ENCODE measurements around the gene ADH4.
A peak's percentile ranks its signal among the peaks of the same experiment; 100 is the strongest.
"Not testable (repeated sequence)": the region's sequence is repeated elsewhere in the genome, so short reads cannot be mapped to it uniquely, and the experiment has no call there.

ADH4 gene

DNA sequence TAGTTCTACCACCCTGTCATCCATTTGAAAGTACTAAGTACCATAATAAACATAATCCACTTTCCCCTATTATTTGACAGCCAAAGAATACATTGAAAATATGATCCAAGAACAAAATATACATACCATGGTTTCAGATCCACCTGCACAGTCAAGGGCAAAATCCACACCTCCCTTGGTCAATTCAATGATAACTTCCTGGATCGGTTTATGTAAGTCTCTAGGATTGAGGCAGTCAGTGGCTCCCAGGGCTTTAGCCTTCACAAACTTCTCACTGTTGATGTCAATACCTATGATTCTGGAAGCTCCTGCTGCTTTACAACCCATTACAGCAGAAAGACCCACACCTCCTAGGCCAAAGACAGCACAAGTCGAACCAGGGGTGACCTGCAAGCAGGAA, 12.7 kb downstream of the ADH4 start:
- DNase-seq = no peak

DNA sequence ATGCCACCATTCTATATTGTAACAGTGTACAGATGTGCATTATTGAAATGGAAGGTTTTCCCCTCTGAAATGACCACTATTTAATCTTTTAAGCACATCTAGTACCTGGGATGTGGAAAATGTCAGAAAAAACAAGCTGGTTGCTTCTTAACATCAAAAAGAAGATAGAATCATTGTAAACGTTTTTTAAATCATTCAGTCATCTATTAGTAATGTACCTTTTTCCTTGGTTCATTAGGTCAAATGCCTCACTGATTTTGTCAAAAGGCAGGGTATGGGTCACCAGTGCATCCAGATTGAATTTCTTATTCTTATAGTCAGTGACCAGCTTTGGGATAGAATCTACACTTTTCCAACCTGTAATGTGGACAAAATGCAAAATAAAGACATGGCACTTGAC, 17.7 kb downstream of the ADH4 start:
- DNase-seq = no peak

GRCh38 chr4:99121008-99121407, 23.1 kb downstream of the ADH4 start:
- DNase-seq = no peak

- DNase-seq = no peak
These were observed 23.6 kb downstream of the ADH4 start for GRCh38 chr4:99120501-99120900.

- DNase-seq = no peak
These were observed 26.0 kb downstream of the ADH4 start for GRCh38 chr4:99117876-99118693.

GRCh38 chr4:99117122-99117841, 26.8 kb downstream of the ADH4 start:
- not testable (repeated sequence) for DNase-seq

GRCh38 chr4:99109286-99109685, 34.8 kb downstream of the ADH4 start:
- not testable (repeated sequence) for DNase-seq

DNA sequence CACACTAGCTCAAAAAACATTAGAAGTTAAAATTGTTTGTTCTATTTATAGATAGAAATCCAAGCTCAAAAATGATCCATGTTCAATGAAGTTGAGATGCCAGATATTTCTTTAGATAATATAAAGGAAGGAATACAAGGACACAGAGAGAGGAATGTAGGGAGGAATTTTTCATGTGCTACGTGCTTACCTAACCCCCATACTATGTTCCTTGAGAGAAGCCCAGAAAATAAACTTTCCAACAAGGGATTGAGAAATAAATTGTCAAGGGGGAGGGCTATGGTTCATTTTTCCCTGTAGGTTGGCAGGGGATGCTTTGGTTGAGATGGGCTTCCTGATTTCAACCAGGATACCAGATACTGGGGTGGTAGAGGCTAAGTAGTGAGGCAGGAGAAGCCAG, 39.9 kb downstream of the ADH4 start:
- no peak for DNase-seq

GRCh38 chr4:99103166-99103565, 40.9 kb downstream of the ADH4 start:
- DNase-seq = no peak

DNA sequence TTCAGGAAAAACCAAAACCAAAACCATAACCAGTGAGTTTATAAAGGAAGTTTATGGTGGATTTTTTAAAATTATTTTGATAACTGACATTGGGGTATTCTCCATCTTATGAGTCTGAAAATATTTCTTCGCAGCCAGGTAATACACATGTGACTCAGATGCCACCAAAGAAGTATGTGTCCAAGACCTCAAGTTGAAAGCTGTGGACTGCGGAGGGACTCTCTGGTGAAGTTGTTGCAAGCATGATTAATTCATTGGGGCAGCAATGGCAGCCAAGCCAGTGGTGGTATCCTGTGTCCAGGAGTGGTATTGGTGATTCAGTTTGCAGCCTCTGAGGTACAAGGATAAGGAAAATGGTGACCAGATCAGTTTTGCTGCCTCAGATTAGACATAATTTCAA, 41.5 kb downstream of the ADH4 start:
- DNase-seq = no peak

DNA sequence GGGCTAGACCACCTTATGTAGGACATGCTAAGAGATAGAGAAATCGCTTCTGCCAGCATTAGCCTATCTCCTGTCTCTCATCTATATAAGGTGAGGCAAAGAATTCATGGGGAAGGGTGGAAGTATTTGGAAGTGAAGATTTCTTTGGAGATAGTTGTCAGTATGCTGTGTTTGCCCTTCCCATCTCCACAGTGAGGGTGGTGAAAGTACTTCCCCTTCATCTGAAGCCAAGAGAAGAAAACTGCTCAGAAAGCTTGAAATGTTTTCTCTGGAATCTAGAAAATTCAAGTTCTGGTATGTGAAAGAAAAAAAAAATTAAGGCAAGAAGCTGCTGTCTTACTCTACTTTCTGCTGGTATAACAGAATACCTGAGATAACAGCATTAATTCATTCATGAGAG, 43.2 kb downstream of the ADH4 start:
- no peak for DNase-seq

DNA sequence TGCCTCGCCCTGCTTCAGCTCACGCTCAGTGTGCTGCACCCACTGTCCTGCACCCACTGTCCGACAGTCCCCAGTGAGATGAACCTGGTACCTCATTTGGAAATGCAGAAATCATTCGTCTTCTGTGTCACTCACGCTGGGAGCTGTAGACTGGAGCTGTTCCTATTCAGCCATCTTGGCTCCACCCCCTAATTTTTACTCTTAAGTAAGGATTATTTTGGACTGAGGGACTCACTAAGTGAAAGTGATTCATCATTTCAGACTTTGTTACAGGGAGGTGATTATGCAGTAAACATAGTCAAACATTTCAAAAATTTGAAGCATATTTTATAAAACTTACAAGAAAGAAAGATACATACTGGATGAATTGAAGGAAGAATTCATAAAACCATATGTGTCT, 44.3 kb downstream of the ADH4 start:
- not testable (repeated sequence) for DNase-seq

DNA sequence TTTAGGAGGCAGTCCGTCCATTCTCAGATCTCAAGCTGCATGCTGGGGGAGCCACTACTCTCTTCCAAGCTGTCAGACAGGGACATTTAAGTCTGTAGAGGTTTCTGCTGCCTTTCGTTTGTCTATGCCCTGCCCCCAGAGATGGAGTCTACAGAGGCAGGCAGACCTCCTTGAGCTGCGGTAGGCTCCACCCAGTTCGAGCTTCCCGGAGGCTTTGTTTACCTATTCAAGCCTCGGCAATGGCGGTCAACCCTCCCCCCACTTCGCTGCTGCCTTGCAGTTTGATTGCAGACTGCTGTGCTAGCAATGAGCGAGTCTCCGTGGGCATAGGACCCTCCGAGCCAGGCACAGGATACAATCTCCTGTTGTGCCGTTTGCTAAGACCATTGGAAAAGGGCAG, 44.8 kb downstream of the ADH4 start:
- no peak for DNase-seq

DNA sequence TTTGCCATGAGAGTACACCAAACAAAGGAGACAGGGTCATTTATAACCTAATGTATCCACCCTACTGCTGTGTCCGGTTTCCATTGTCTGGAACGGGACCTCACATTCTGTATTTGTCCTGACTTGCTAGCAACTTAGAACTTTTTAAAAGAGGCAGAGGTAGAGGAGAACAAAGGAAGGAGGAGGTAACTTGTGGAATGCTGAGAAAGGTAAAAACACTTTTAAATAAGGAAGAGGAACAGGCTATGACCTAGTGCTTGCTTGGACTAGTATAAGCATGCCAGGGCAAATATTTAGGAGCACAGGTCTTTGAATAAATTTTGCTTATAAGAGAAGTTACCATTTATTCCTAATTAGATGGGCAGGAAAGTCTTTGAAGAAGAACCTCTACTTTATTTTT, 52.3 kb downstream of the ADH4 start:
- DNase-seq = not testable (repeated sequence)

- DNase-seq = no peak
These were observed 52.9 kb downstream of the ADH4 start for GRCh38 chr4:99091216-99091575.

GRCh38 chr4:99090481-99091215, 53.4 kb downstream of the ADH4 start:
- no peak for DNase-seq

- peak; percentile 84 to 95 (median 90) for DNase-seq
These were observed 55.4 kb downstream of the ADH4 start, which contains the start of gene ADH5 for GRCh38 chr4:99088481-99089365. TSS of gene ADH5 (minus strand) at chr4:99088788. CDS start at chr4:99088700, 88 bp downstream.

DNA sequence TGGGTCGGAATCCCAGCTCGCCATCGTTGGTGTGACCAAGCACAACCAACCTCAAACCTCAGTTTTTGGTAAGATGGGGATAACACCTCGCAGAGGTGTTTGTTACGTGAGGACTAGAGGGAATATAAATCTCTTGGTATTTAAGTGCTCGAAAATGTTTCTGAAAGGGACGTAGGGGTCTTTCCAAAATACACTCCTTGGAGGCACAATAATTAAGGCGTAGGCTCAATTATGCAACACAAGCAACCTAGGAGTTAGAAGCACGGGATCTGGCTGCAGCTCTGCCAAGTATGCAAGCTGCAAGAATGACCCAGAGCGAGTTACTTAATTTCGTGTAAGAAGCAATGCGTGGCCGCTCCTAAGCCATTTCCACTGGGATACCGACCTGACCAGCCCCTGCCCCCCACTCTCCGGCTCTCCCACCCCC, 56.1 kb downstream of the ADH4 start:
- peak in 1 of 4 experiments; percentile 17 for DNase-seq

- DNase-seq = no peak
These were observed 59.5 kb downstream of the ADH4 start for GRCh38 chr4:99084595-99084994.

- no peak for DNase-seq
These were observed 61.9 kb downstream of the ADH4 start for GRCh38 chr4:99082192-99082591.

DNA sequence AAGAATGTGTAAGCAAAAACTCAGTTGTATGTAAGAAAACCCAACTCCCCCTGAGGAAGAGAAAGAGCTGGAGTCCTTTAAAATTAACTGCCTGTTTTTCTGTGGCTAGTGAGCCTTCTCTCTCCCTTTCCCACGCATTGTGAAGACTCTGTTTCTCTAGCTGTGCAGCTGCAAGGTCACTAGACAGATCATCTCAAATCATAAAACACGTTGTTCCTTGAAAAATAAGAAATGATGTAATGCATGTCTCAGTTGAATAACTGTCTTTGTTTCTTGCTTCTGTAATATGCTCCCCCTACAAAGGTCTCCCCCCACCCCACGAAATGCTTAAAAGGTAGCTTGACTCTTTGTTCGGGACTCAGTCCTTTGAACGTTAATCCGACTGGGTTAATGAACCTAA, 63.2 kb downstream of the ADH4 start:
- DNase-seq = not testable (repeated sequence)

DNA sequence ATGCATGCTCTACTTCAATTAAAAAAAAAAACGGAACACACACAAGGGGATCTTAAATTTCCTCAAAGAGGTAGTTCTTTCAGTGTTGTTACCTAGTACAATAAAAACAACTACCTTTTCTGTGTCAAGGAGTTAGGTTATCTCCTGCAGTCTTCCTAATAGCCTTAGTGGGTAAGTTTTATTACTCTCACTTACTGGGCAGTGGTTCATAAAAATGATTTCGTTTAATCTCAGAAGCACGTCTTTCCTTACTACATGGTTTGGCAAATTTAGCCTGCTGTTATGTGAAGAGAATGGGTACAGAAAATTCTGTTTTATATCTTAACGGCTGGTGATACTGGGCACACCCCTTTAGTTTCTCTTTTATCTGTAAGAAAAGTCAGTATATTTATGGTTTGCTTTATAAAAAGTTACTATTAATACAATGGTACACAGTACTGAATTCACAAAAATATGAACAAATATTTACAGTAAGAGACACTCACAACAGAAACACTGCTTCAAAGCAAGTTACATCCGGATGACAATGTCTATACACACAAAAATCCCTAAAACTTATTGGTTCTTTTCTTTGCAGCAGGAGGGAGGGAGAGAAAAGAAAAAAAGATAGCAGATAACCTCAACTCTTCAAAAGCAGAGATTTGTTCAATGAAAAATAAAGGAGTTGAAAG, 64.3 kb downstream of the ADH4 start:
- no peak for DNase-seq

All from activated CD4-positive, CD25-positive, alpha-beta regulatory T cell (primary cell).